ENCODE measurements around the gene PPP2R2B. TPM values are rescaled to one million over a fixed set of nuclear protein-coding genes. Genes with fewer than 3 reads are reported as not detected.

PPP2R2B gene
- total RNA-seq, 1 experiment from 2014 or later, result not detected

- TF ChIP-seq EZH2 (IDR thresholded peaks at IDR 0.05) (no peak), FOSL1 (IDR thresholded peaks at IDR 0.05; ENCODE audit: low read depth) (no peak), POLR2AphosphoS5 (IDR thresholded peaks at IDR 0.05; ENCODE audit: low read depth, low read length) (no peak), RAD21 (IDR thresholded peaks at IDR 0.05; ENCODE audit: low read depth) (no peak), JUND (IDR thresholded peaks at IDR 0.05) (no peak), ELF1 (IDR thresholded peaks at IDR 0.05; ENCODE audit: borderline replicate concordance, low read depth) (no peak), CEBPB (IDR thresholded peaks at IDR 0.05; ENCODE audit: low read depth) (no peak)
Observed at GRCh38 chr5:146653560-146653959, 225.0 kb downstream of the PPP2R2B start (continued).

GRCh38 chr5:146652547-146652946, 226.0 kb downstream of the PPP2R2B start:
- ATAC-seq (no peak), DNase-seq (ENCODE audit: low read depth, low spot score) (no peak)
- Histone ChIP-seq H3K27me3 (ENCODE audit: insufficient read depth, low read length) (no peaks in the 10 kb centered on the region), H3K4me2 (ENCODE audit: low read length) (no peak overlapping the region), H3K9me3 (ENCODE audit: control insufficient read depth in 1 of 2, insufficient read depth in 1 of 2, low read depth in 1 of 2, low read length in 2 of 2) (no peaks in the 10 kb centered on the region), H4K20me1 (ENCODE audit: insufficient read depth) (no peaks in the 10 kb centered on the region), H3K27ac (ENCODE audit: low read depth, low read length) (no peak overlapping the region), H3K4me1 (ENCODE audit: control insufficient read depth in 1 of 2, insufficient read depth in 2 of 2, low read length in 2 of 2) (no peaks in the 10 kb centered on the region), H3K9ac (ENCODE audit: low read length) (no peak overlapping the region), H3K36me3 (ENCODE audit: control insufficient read depth in 1 of 2, insufficient read depth in 2 of 2, low read length in 2 of 2) (no peaks in the 10 kb centered on the region), H3K79me2 (ENCODE audit: insufficient read depth, low read length) (no peaks in the 10 kb centered on the region), H3K4me3 (replicated peaks in 1 of 2; ENCODE audit: low read depth in 1 of 2, low read length in 2 of 2) (no peak overlapping the region), H2AFZ (ENCODE audit: low read depth, low read length, poor library complexity, severe bottlenecking) (no peak overlapping the region), H3K9me2 (ENCODE audit: insufficient read depth) (no peaks in the 10 kb centered on the region)
- TF ChIP-seq YY1 (IDR thresholded peaks at IDR 0.05; ENCODE audit: extremely low read depth, insufficient replicate concordance, low read depth, low read length) (no peak), REST (IDR thresholded peaks at IDR 0.05; ENCODE audit: low read depth) (no peak), RAD21 (IDR thresholded peaks at IDR 0.05; ENCODE audit: low read depth) (no peak), EZH2phosphoT487 (IDR thresholded peaks at IDR 0.05; ENCODE audit: borderline replicate concordance) (no peak), ZFX (IDR thresholded peaks at IDR 0.05) (no peak), CEBPB (IDR thresholded peaks at IDR 0.05; ENCODE audit: low read depth) (no peak), ELF1 (IDR thresholded peaks at IDR 0.05; ENCODE audit: borderline replicate concordance, low read depth) (no peak), MAX (IDR thresholded peaks at IDR 0.05) (no peak), JUND (IDR thresholded peaks at IDR 0.05) (no peak), CBX3 (IDR thresholded peaks at IDR 0.05; ENCODE audit: low read depth) (no peak)
- ChIA-PET POLR2A (no interaction called here), RAD21 (ENCODE audit: low non-redundant PET in 1 of 2, low total read pairs in 2 of 2, uncharacterized antibody in 2 of 2, unreplicated experiment in 2 of 2) (no interaction called here), CTCF (no interaction called here)
- intact Hi-C loops (cut with micrococcal nuclease), result no loop called here
- no TSS peak for BruUV-seq (replicated peaks)
